ENCODE results near the gene C6orf120. TPM values are rescaled to one million over a fixed set of nuclear protein-coding genes. Genes with fewer than 3 reads are reported as not detected.

C6orf120 gene
- 32.1 and 33.2 TPM in 2 replicates for total RNA-seq

GRCh38 chr6:169701954-169702839, at the start of gene C6orf120, which contains the start of gene WDR27:
Gene C6orf120, plus strand, starts transcription at chr6:169702126. Its CDS starts 334 bp downstream, at chr6:169702460.
Gene WDR27, minus strand, starts transcription at chr6:169702029. Its CDS starts 13,024 bp downstream, at chr6:169689005.

GRCh38 chr6:169724494-169725124, 22.7 kb downstream of the C6orf120 start, which contains the start of gene PHF10:
Gene PHF10, minus strand, starts transcription at chr6:169724500. Its CDS starts 569 bp downstream, at chr6:169723931.

GRCh38 chr6:169751242-169752073, 49.5 kb downstream of the C6orf120 start, which contains the start of the genes DYNLT2 and ERMARD:
Gene DYNLT2, minus strand, starts transcription at chr6:169751572. Its CDS starts 114 bp downstream, at chr6:169751458.
Gene ERMARD, plus strand, starts transcription at chr6:169751622. Its CDS starts 36 bp downstream, at chr6:169751658.

Other genes starting within 250 kb of the C6orf120 start
- 11.1 and 14.7 TPM in 2 replicates for gene WDR27, start 97 bp upstream of the C6orf120 start, total RNA-seq
- 10.3 and 13.0 TPM in 2 replicates for gene PHF10, start 22.4 kb downstream of the C6orf120 start, total RNA-seq
- gene DYNLT2, start 49.4 kb downstream of the C6orf120 start, total RNA-seq, result 0.56 and 0.71 TPM in 2 replicates
- gene ERMARD, start 49.5 kb downstream of the C6orf120 start, total RNA-seq, result 13.8 and 17.4 TPM in 2 replicates